H9 (cell line): ENCODE results near the gene PXDN. TPM values are rescaled to one million over a fixed set of nuclear protein-coding genes. Genes with fewer than 3 reads are reported as not detected.

Source experiments
- DNase-seq: peaks from one replicate; pipeline ENCODE4 v3.0.0-alpha.2; 2017
- H2AFZ ChIP-seq: one replicate; pipeline ENCODE4 v1.6.1; 2013; ENCODE audit warnings: mild to moderate bottlenecking, low read length, control low read depth, moderate library complexity
- H2AK5ac ChIP-seq: 2 replicates; pipeline ENCODE4 v1.6.1; 2013; ENCODE audit warnings: low read length, control low read depth, mixed read lengths; ENCODE audit not compliant: insufficient read length
- H2BK120ac ChIP-seq: one replicate; pipeline ENCODE4 v1.6.1; 2013; ENCODE audit warnings: low read depth, mild to moderate bottlenecking, low read length, control low read depth, inconsistent platforms; ENCODE audit not compliant: poor library complexity, severe bottlenecking
- H2BK12ac ChIP-seq: 2 replicates; pipeline ENCODE4 v1.6.1; 2013; ENCODE audit warnings: low read length, control low read depth, mixed read lengths, low read depth; ENCODE audit not compliant: insufficient read length
- H2BK15ac ChIP-seq: 2 replicates; pipeline ENCODE4 v1.6.1; 2013; ENCODE audit warnings: low read depth, low read length, control low read depth
- H2BK20ac ChIP-seq: one replicate; pipeline ENCODE4 v1.6.1; 2013; ENCODE audit warnings: low read depth, mild to moderate bottlenecking, low read length, control low read depth, inconsistent platforms; ENCODE audit not compliant: poor library complexity, severe bottlenecking
- H2BK5ac ChIP-seq: 2 replicates; pipeline ENCODE4 v1.6.1; 2013; ENCODE audit warnings: low read length, control low read depth, mixed read lengths; ENCODE audit not compliant: insufficient read length
- H3K14ac ChIP-seq: 2 replicates; pipeline ENCODE4 v1.6.1; 2013; ENCODE audit warnings: low read length, control low read depth; ENCODE audit not compliant: insufficient read depth
- H3K18ac ChIP-seq: 2 replicates; pipeline ENCODE4 v1.6.1; 2013; ENCODE audit warnings: low read depth, mild to moderate bottlenecking, mixed read lengths, low read length, control low read depth; ENCODE audit not compliant: insufficient read length
- H3K23ac ChIP-seq: 2 replicates; pipeline ENCODE4 v1.6.1; 2013; ENCODE audit warnings: low read length, control low read depth, mixed read lengths, low read depth; ENCODE audit not compliant: insufficient read length
- H3K23me2 ChIP-seq: 2 replicates; pipeline ENCODE4 v1.6.1; 2013; ENCODE audit warnings: low read depth, mild to moderate bottlenecking, mixed read lengths, low read length, control low read depth; ENCODE audit not compliant: insufficient read length, poor library complexity, severe bottlenecking
- H3K27ac ChIP-seq: 2 replicates; pipeline ENCODE4 v1.5.1; 2013; ENCODE audit warnings: low read length, control low read depth, mixed read lengths, low read depth; ENCODE audit not compliant: insufficient read length
- H3K27me3 ChIP-seq: 2 replicates; pipeline ENCODE4 v1.6.1; 2013; ENCODE audit warnings: low read length, control low read depth, inconsistent platforms; ENCODE audit not compliant: insufficient read depth
- H3K4ac ChIP-seq: 2 replicates; pipeline ENCODE4 v1.6.1; 2013; ENCODE audit warnings: low read depth, mild to moderate bottlenecking, control low read depth, inconsistent platforms, low read length, moderate library complexity
- H3K4me1 ChIP-seq: 2 replicates; pipeline ENCODE4 v1.6.1; 2013; ENCODE audit warnings: low read length, control low read depth, inconsistent platforms; ENCODE audit not compliant: insufficient read depth
- H3K4me2 ChIP-seq: 2 replicates; pipeline ENCODE4 v1.6.1; 2013; ENCODE audit warnings: low read length, control low read depth, mixed read lengths; ENCODE audit not compliant: insufficient read length, insufficient read depth
- H3K56ac ChIP-seq: 2 replicates; pipeline ENCODE4 v1.6.1; 2013; ENCODE audit warnings: low read depth, mild to moderate bottlenecking, mixed read lengths, low read length, control low read depth; ENCODE audit not compliant: insufficient read length
- H3K79me1 ChIP-seq: 2 replicates; pipeline ENCODE4 v1.6.1; 2013; ENCODE audit warnings: low read depth, mild to moderate bottlenecking, moderate library complexity, low read length, control low read depth, inconsistent platforms; ENCODE audit not compliant: insufficient read depth, poor library complexity, severe bottlenecking
- H3K79me2 ChIP-seq: 2 replicates; pipeline ENCODE4 v1.6.1; 2013; ENCODE audit warnings: low read length, control low read depth, inconsistent platforms; ENCODE audit not compliant: insufficient read depth
- H3K9ac ChIP-seq: 2 replicates; pipeline ENCODE4 v1.6.1; 2013; ENCODE audit warnings: low read length, control low read depth, mixed read lengths; ENCODE audit not compliant: insufficient read length; ENCODE audit errors: extremely low read depth
- H3K9me3 ChIP-seq: one replicate; pipeline ENCODE4 v1.6.1; 2013; ENCODE audit warnings: low read depth, low read length, inconsistent platforms; ENCODE audit not compliant: control insufficient read depth
- H3T11ph ChIP-seq: one replicate; pipeline ENCODE4 v1.6.1; 2013; ENCODE audit warnings: mild to moderate bottlenecking, low read length, control low read depth, inconsistent platforms
- H4K20me1 ChIP-seq: one replicate; pipeline ENCODE4 v1.6.1; 2013; ENCODE audit not compliant: control insufficient read depth, insufficient read length, insufficient read depth
- H4K5ac ChIP-seq: 2 replicates; pipeline ENCODE4 v1.6.1; 2013; ENCODE audit warnings: low read depth, mild to moderate bottlenecking, mixed read lengths, low read length, control low read depth; ENCODE audit not compliant: insufficient read length
- H4K8ac ChIP-seq: replicated peaks from 2 replicates; pipeline ENCODE4 v1.6.1; 2013; ENCODE audit warnings: low read length, control low read depth, mixed read lengths, low read depth; ENCODE audit not compliant: insufficient read length
- H4K91ac ChIP-seq: 2 replicates; pipeline ENCODE4 v1.6.1; 2013; ENCODE audit warnings: low read depth, mild to moderate bottlenecking, moderate library complexity, mixed read lengths, low read length, control low read depth; ENCODE audit not compliant: insufficient read length
- H3K27ac Mint-ChIP-seq, 3 experiments: 2 replicates in 2 of 3; 3 replicates in 1 of 3; pipeline ENCODE4 v1.8.0; 2020 to 2021; ENCODE audit warnings: mixed read lengths in 3 of 3, mild to moderate bottlenecking in 1 of 3, moderate library complexity in 1 of 3
- H3K27me3 Mint-ChIP-seq: 2 replicates; pipeline ENCODE4 v1.8.0; 2021; ENCODE audit warnings: low read depth, mild to moderate bottlenecking, moderate library complexity, mixed read lengths
- H3K36me3 Mint-ChIP-seq, 3 experiments: 2 replicates in 2 of 3; 3 replicates in 1 of 3; pipeline ENCODE4 v1.8.0; 2020 to 2021; ENCODE audit warnings: low read depth in 3 of 3, mixed read lengths in 3 of 3; ENCODE audit not compliant: insufficient read depth in 1 of 3
- H3K4me1 Mint-ChIP-seq, 2 experiments: 2 replicates each; pipeline ENCODE4 v1.8.0; 2020; ENCODE audit warnings: mixed read lengths in 2 of 2
- H3K4me3 Mint-ChIP-seq, 2 experiments: 2 replicates in 1 of 2; 3 replicates in 1 of 2; pipeline ENCODE4 v1.8.0; 2020 to 2021; ENCODE audit warnings: mild to moderate bottlenecking in 2 of 2, mixed read lengths in 2 of 2, moderate library complexity in 1 of 2
- H3K9me3 Mint-ChIP-seq, 2 experiments: 2 replicates in 1 of 2; 3 replicates in 1 of 2; pipeline ENCODE4 v1.8.0; 2020; ENCODE audit warnings: mild to moderate bottlenecking in 2 of 2, mixed read lengths in 2 of 2, moderate library complexity in 1 of 2
- CTCF ChIP-seq: fragments of 200-600 bp; sonication (generic); conservative IDR thresholded peaks from 3 replicates; pipeline ENCODE4 v1.8.0; 2021; ENCODE audit warnings: antibody characterized with exemption, mild to moderate bottlenecking
- WGBS: extraction: QIAGEN DNeasy Blood & Tissue Kit; methylation state at CpG from one replicate; pipeline ENCODE4 v1.1.7; 2013; ENCODE audit warnings: missing lambda C conversion rate, low lambda C conversion rate, mixed read lengths; ENCODE audit not compliant: insufficient read length; ENCODE audit errors: extremely low coverage; 5-methylcytosine and 5-hydroxymethylcytosine counted together
- total RNA-seq: library from RNA; stranded (reverse); gene quantifications from 2 replicates; pipeline ENCODE4 v1.2.1, GENCODE V29; 2021

Gene PXDN
- total RNA-seq, 1 experiment from 2014 or later, result 146 TPM

DNA sequence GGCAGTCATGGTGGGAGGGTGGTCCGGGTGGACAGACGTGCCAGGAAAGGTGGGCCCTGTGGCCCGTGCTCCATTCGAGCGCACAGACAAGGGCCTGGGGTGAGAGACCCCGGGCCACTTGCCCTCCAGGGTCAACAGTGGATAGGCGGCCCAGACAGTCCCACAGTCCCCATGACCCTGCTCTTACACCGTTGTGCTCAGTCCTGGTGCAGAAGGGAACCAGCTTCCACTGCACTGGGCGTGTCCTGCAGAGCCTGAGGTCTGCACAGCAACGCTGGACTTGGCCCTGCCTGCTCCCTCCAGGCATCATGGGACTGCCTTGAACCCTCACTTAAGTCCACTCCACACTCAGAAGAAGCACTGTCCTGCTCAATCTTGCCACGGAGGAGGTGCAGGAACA lies 52.0 kb downstream of the PXDN start:
- Histone ChIP-seq H2BK12ac (no peak overlapping the region), H4K20me1 (no peaks in the 10 kb centered on the region), H2BK20ac (no peak overlapping the region), H3K23me2 (no peaks in the 10 kb centered on the region), H3K14ac (no peak overlapping the region), H3K79me2 (peaks cover 3% of the 10 kb centered on the region; the same call in 1 of the 2 replicates), H4K91ac (no peak overlapping the region), H3K4me2 (no peak overlapping the region), H3K9me3 (no peaks in the 10 kb centered on the region), H2AK5ac (no peak overlapping the region), H2BK120ac (no peak overlapping the region), H3K27me3 (no peaks in the 10 kb centered on the region), H2BK15ac (no peak overlapping the region), H3T11ph (no peak overlapping the region), H3K18ac (no peak overlapping the region), H3K56ac (no peak overlapping the region), H3K4ac (no peak overlapping the region), H3K4me1 (no peaks in the 10 kb centered on the region), H3K23ac (no peak overlapping the region), H3K79me1 (no peaks in the 10 kb centered on the region), H4K5ac (no peak overlapping the region), H3K27ac (no peak overlapping the region), H2BK5ac (no peak overlapping the region), H2AFZ (no peak overlapping the region), H4K8ac (no peak overlapping the region), H3K9ac (no peak overlapping the region)
- H3K4me3 Mint-ChIP-seq, result no peak overlapping the region
- peaks cover 3 to 7% of the 10 kb centered on the region in 2 experiments for H3K4me1 Mint-ChIP-seq
- H3K9me3 Mint-ChIP-seq, result no peaks in the 10 kb centered on the region
- TF ChIP-seq CTCF, result no peak
- DNase-seq, result no peak
- no peaks in the 10 kb centered on the region for H3K27me3 Mint-ChIP-seq
- peaks cover 4 to 43% (median 28%) of the 10 kb centered on the region in 3 experiments; a peak in 6 of 7 replicates for H3K36me3 Mint-ChIP-seq
- WGBS, result no CpG with 5 or more reads among the region's 11 CpGs
- H3K27ac Mint-ChIP-seq, result no peak overlapping the region
